GM12878 (cell line): ENCODE measurements around the gene IFIT2. TPM values are rescaled to one million over a fixed set of nuclear protein-coding genes. Genes with fewer than 3 reads are reported as not detected.

Experiments used
- BCLAF1 ChIP-seq: fragments of 450-650 bp; IDR thresholded peaks from 2 replicates; pipeline ENCODE4 v1.6.1; 2017; ENCODE audit warnings: antibody characterized with exemption, mild to moderate bottlenecking, moderate library complexity
- BHLHE40 ChIP-seq, 2 experiments: fragments of 450-650 bp in 1 of 2; IDR thresholded peaks; 2 replicates each; pipeline ENCODE4 v1.6.1; 2011 to 2017; ENCODE audit warnings: low read depth in 2 of 2, borderline replicate concordance in 1 of 2, improper control_type of control experiment in 1 of 2, low read length in 1 of 2, mild to moderate bottlenecking in 1 of 2
- CREM ChIP-seq: IDR thresholded peaks from 2 replicates; pipeline ENCODE4 v1.6.1; 2014; ENCODE audit warnings: antibody characterized with exemption, low read depth
- E2F8 ChIP-seq: fragments of 450-650 bp; IDR thresholded peaks from 2 replicates; pipeline ENCODE4 v1.6.1; 2018; ENCODE audit warnings: mild to moderate bottlenecking, low read depth, moderate library complexity; ENCODE audit not compliant: partially characterized antibody
- ELK1 ChIP-seq: IDR thresholded peaks from 2 replicates; pipeline ENCODE4 v1.6.1; 2012; ENCODE audit warnings: low read depth, low read length, improper control_type of control experiment
- ETV6 ChIP-seq, 2 experiments: fragments of 450-650 bp in 1 of 2; IDR thresholded peaks in 1 of 2; conservative IDR thresholded peaks in 1 of 2; 2 replicates each; pipeline ENCODE4 v1.6.1; 2014; ENCODE audit warnings: antibody characterized with exemption in 1 of 2, borderline replicate concordance in 1 of 2, low read depth in 1 of 2, mild to moderate bottlenecking in 1 of 2, moderate library complexity in 1 of 2
- NBN ChIP-seq: fragments of 450-650 bp; IDR thresholded peaks from 2 replicates; pipeline ENCODE4 v1.6.1; 2016
- PRDM15 ChIP-seq: fragments of 450-650 bp; formaldehyde crosslinking; IDR thresholded peaks from 2 replicates; pipeline ENCODE4 v1.4.0; 2020; ENCODE audit warnings: mild to moderate bottlenecking, moderate library complexity
- RBBP5 ChIP-seq: fragments of 200-600 bp; sonication (generic); conservative IDR thresholded peaks from 2 replicates; pipeline ENCODE4 v1.6.1; 2016
- TBL1XR1 ChIP-seq: IDR thresholded peaks from 2 replicates; pipeline ENCODE4 v1.6.1; 2012; ENCODE audit warnings: low read depth, low read length, improper control_type of control experiment
- YY1 ChIP-seq: IDR thresholded peaks from 2 replicates; pipeline ENCODE4 v1.6.1; 2011; ENCODE audit warnings: low read depth, mild to moderate bottlenecking, low read length
- ZBTB40 ChIP-seq: fragments of 450-650 bp; IDR thresholded peaks from 2 replicates; pipeline ENCODE4 v1.6.1; 2016; ENCODE audit warnings: mild to moderate bottlenecking, moderate library complexity, borderline replicate concordance
- ZNF207 ChIP-seq: fragments of 450-650 bp; IDR thresholded peaks from 2 replicates; pipeline ENCODE4 v1.6.1; 2014; ENCODE audit warnings: antibody characterized with exemption, mild to moderate bottlenecking, borderline replicate concordance
- polyA plus RNA-seq, 11 experiments: library from polyadenylated mRNA; depleted of rRNA in 4 of 11; unstranded in 6 of 11; stranded (reverse) in 5 of 11; fragments of >200 nt; fragmentation: Nextera tagmentation in 4 of 11; fragmentation: Illumina TruSeq in 1 of 11; extraction: Ambion mirVana in 4 of 11; extraction: Trizol in 1 of 11; gene quantifications; 1 replicate in 1 of 11; 2 replicates in 10 of 11; pipeline versions ENCODE4 v1.2.1 to v1.2.3, GENCODE V29; 2011 to 2016; ENCODE audit warnings: inconsistent platforms in 2 of 11, missing spikeins in 2 of 11, low read depth in 1 of 11
- total RNA-seq, 4 experiments: library from RNA; depleted of rRNA in 3 of 4; stranded (reverse); fragments of >200 nt in 3 of 4; fragmentation: Illumina TruSeq in 1 of 4; extraction: Trizol in 1 of 4; gene quantifications; 2 replicates each; pipeline versions ENCODE4 v1.2.1 to v1.2.3, GENCODE V29; 2013 to 2021

IFIT2 gene
- total and polyA plus RNA-seq, 10 of the 15 experiments (the other 5 are each of a cell fraction or from before 2014, with no cell fraction given) = 5.2 to 14.8 (median 9.7) TPM

GRCh38 chr10:89327803-89328441, 26.1 kb downstream of the IFIT2 start, which contains the start of gene IFIT3 (continued):
- 0 out of 4 replicates have a peak, but pooled peaks of 1 of the 2 experiments have one; percentile 7 for TF ChIP-seq BHLHE40 (IDR thresholded peaks at IDR 0.05; ENCODE audit: borderline replicate concordance in 1 of 2, low read depth in 2 of 2, low read length in 1 of 2)
- no peak for TF ChIP-seq TBL1XR1
- no peak for TF ChIP-seq E2F8
- TF ChIP-seq BCLAF1 = no peak
- TF ChIP-seq RBBP5 = no peak
- TF ChIP-seq ELK1 = no peak
- peak in 1 of 2 experiments; percentile 97; a peak in 2 of 4 replicates for TF ChIP-seq ETV6 (conservative IDR thresholded peaks at IDR 0.05 in 1 of 2, IDR thresholded peaks at IDR 0.05 in 1 of 2; ENCODE audit: borderline replicate concordance in 1 of 2, low read depth in 1 of 2)
- no peak for TF ChIP-seq PRDM15 (CRISPR knock-in tag)
- TF ChIP-seq CREM = 0 out of 2 replicates have a peak, but pooled peaks have one; percentile 7
- no peak for TF ChIP-seq ZBTB40
- peak; percentile 40; the same call in 1 of the 2 replicates for TF ChIP-seq YY1
- 0 out of 2 replicates have a peak, but pooled peaks have one; percentile 19 for TF ChIP-seq NBN
- no peak for TF ChIP-seq ZNF207
